ENCODE measurements around the gene PIGA.
A peak's percentile ranks its signal among the peaks of the same experiment; 100 is the strongest.

PIGA gene

DNA sequence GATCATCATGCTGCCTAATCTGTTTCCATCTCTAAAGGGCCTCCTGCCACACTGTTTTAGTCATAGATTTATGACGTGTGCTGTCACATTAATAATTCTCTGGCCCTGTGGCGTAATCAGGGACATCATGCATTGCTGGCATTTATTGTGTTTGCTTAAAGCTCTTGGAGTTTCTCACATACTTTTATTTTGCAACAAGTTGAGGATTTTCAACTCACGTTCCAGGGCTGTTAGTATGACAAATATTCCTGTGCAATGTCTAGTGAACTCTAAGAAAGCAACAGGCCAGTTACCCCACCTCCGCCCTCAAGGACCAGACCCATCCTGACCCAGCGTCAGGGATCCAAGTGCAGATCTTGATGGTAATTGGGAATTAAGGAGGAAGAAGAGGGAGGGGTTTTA is 7.8 kb upstream of the PIGA start:
- H3K4me3 ChIP-seq (ENCODE audit: low read depth, low read length), result no peak overlapping the region
- TF ChIP-seq, protein P1, sequence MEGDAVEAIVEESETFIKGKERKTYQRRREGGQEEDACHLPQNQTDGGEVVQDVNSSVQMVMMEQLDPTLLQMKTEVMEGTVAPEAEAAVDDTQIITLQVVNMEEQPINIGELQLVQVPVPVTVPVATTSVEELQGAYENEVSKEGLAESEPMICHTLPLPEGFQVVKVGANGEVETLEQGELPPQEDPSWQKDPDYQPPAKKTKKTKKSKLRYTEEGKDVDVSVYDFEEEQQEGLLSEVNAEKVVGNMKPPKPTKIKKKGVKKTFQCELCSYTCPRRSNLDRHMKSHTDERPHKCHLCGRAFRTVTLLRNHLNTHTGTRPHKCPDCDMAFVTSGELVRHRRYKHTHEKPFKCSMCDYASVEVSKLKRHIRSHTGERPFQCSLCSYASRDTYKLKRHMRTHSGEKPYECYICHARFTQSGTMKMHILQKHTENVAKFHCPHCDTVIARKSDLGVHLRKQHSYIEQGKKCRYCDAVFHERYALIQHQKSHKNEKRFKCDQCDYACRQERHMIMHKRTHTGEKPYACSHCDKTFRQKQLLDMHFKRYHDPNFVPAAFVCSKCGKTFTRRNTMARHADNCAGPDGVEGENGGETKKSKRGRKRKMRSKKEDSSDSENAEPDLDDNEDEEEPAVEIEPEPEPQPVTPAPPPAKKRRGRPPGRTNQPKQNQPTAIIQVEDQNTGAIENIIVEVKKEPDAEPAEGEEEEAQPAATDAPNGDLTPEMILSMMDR (IDR thresholded peaks at IDR 0.05; ENCODE audit: low read depth, low read length), result no peak

DNA sequence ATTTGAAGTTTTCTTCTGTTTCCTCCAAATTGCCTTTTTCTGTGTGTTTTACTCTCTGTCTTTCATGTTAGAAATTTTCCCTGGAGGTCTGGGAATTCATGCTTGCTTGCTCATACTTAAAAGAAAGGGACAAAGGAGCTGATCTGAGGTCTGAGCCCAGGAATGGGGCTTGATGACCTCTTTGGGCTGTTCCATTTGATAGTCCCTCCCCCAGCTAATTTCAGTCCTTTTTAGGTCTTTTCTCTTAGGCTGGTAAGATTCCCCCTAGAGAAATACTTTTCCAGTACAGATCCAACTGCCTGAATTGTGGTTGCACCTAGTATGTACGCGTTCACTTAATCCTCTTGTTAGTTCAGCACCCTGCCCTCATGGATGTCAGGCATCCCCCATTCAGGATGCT is 5.5 kb upstream of the PIGA start:
- TF ChIP-seq, protein P1 (IDR thresholded peaks at IDR 0.05; ENCODE audit: low read depth, low read length), result no peak
- H3K4me3 ChIP-seq (ENCODE audit: low read depth, low read length), result no peak overlapping the region

DNA sequence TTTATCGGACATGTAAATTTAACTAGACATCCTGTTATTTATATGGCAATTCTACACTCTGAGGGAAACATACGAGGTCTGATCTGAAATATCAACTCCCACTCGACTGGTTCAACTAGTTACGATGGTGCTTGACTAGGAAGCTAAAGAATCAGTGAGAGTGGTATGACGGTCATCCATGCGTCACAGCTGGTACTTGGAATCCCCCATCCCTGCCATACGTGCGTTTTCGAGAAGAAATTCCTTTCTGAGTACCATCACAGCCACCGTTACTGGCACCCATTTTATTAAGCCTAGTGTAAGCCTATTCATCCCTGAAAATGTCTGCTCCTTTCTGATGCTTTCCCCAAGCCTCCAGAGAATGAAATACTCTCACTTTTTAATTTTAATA is 695 bp upstream of the PIGA start:
- peak overlapping the region; percentile 55 for H3K4me3 ChIP-seq (ENCODE audit: low read depth, low read length)
- TF ChIP-seq, protein P1 (IDR thresholded peaks at IDR 0.05; ENCODE audit: low read depth, low read length), result no peak

DNA sequence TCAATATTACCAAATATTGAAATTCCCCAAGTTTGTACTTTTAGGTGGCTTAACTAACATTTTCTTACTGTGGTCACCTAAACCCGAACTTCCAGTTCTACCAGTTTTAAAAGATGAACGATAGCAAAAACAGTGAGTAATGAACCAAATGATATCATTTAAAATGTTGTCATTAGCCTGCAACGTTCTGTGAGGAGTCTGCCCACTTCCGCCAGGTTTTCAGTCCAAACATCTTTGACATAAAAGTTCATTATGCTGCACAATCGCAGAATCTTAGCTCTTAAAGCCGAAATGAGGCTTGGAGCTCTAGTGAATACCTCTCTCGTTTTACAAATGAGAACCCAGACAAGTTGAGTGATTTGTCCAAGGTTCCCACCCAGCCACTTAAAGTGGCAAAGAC is 762 bp downstream of the PIGA start:
- peak overlapping the region; percentile 77 for H3K4me3 ChIP-seq (ENCODE audit: low read depth, low read length)
- TF ChIP-seq, protein P1 (IDR thresholded peaks at IDR 0.05; ENCODE audit: low read depth, low read length), result no peak

DNA sequence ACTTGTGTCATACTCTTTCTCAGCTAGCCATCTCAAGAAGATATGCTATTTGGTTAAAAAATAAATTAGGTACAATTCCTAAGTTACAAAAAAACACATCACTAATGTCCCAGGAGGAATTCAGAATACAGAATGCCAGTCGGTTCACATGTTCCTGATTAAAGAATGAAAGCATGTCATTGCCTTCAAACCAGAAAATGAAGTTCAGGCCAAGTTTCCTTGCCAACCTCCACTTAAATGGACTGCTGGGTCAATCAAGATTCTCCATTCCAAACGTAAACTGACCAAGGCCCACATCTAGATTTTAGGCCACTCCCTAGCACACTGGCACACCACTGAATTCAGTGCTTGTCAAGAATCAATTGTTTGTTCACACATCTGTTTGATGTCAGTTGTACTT is 6.5 kb downstream of the PIGA start:
- no peak overlapping the region for H3K4me3 ChIP-seq (ENCODE audit: low read depth, low read length)
- TF ChIP-seq, protein P1 (IDR thresholded peaks at IDR 0.05; ENCODE audit: low read depth, low read length), result no peak

DNA sequence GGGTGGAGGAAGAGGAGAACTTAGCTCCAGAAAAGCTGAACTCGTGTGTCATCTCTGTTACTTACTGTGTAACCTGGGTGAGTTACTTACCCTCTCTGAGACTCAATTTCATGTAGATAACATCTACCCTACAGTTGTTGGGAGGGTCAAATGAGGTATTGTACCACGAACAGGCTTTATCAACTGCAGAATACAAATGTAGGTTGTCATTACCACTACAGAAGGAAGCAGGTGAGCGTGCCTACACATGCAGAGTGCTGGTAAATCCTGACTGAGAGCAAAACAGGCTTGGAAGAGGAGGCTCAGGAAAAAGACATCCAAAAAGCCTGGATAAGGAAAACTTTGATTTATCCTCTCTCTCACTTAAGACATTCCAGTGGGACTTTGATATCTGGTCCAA is 7.2 kb downstream of the PIGA start:
- TF ChIP-seq, protein P1 (IDR thresholded peaks at IDR 0.05; ENCODE audit: low read depth, low read length), result no peak
- H3K4me3 ChIP-seq (ENCODE audit: low read depth, low read length), result no peak overlapping the region

DNA sequence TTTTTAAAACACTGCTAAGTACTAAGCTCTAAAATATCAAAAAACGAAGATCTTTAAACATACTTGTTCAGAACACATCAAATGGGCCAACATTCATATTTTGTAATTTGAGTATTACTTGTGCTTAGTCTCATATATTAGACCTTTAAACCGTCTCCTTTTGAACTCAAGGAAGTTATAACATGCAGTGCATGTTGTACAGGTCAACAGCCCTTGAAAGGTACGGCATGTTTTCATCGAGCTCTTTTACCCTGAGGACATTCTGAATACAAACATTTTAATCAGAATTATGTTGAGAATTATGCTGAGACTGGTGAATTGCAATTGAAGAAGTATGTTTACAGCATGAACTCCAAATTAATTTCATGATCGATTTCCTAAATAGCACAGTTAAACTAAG is 12.9 kb downstream of the PIGA start:
- TF ChIP-seq, protein P1 (IDR thresholded peaks at IDR 0.05; ENCODE audit: low read depth, low read length), result no peak
- H3K4me3 ChIP-seq (ENCODE audit: low read depth, low read length), result no peak overlapping the region

Data from WI38 (cell line).